Fibroblast of skin of back (primary cell): ENCODE results near the gene PRKX.
A peak's percentile ranks its signal among the peaks of the same experiment; 100 is the strongest.
"Not testable (repeated sequence)": the region's sequence is repeated elsewhere in the genome, so short reads cannot be mapped to it uniquely, and the experiment has no call there.

Source experiments
- DNase-seq: peaks from one replicate; pipeline ENCODE4 v3.0.0-alpha.2; 2013

Gene PRKX

GRCh38 chrX:3651277-3651676 is 62.2 kb downstream of the PRKX start:
- peak; percentile 11 for DNase-seq

- no peak for DNase-seq
Observed at GRCh38 chrX:3648084-3648483, 65.4 kb downstream of the PRKX start.

DNA sequence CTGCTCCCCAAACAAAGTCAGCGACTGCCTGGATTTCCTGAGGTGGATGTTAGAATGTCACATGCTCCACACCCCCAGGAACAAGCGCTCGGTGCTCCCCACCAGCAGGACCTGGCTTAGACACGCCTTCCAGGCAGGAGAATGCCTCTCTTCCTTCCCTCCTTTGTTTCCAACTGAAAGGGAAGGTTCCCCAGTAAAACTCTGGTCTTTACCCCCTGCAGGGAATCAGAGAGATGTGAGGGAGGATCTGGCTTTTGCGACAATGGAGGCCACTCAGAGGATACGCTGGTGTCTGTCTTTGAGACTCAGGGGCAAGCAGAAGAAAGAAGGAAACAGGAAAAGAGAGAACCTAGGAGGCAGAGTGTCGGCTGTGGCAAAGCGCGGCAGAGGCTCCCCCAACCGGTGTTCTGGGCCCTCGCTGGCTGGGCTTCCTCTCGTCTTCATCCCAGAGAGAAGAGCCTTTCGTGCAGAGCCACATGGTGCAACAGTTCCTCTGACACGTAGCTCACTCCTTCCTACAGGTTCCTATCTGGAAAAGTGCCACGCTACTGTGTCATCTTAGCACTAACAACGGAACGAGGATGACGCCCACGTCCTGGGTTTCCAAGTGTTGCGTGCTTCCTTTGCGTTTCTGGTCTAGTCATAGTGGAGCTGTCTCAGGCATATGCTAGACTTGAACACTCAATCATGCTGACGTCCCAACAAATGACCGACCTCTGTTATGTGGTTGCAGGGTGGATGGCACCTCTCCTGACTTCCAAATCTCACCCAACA is 73.4 kb downstream of the PRKX start:
- not testable (repeated sequence) for DNase-seq

DNA sequence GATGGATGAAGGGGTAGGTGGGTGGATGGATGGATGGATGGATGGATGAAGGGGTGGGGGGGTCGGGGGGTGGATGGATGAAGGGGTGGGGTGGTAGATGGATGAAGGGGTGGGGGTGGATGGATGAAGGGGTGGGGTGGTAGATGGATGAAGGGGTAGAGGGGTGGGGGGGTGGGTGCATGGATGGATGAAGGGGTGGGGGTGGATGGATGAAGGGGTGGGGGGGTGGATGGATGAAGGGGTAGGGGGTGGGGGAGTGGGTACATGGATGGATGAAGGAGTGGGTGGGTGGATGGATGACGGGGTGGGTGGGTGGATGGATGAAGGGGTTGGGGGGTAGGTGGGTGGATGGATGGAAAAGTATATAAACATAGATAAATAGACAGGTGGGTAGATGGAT is 74.2 kb downstream of the PRKX start:
- DNase-seq, result no peak

DNA sequence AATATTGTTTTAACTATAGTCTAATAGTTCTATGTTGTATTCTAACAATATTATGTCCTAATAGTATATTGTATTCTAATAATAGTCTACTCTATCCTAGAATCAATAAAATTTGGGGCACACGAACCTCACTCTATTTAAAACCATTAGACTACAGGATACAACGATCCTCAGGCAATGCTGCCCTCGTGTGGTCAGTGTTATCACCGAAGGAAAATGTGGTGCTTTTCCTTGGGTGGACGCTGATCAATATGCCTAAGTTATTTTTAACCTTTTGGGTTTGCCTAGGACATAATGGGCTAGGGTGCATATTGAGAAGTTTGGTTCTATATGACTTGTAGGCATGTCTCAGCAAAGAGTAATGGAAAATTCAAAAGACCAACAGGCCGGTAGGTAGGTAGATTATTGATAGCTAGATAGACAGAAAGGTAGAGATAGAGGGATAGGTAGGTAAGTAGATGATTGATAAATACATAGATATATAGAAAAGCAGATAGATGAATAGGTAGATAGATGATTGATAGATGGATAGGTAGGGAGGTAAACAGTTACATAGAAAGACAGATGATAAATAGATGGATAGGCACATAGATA is 75.1 kb downstream of the PRKX start:
- DNase-seq, result peak; percentile 33

DNA sequence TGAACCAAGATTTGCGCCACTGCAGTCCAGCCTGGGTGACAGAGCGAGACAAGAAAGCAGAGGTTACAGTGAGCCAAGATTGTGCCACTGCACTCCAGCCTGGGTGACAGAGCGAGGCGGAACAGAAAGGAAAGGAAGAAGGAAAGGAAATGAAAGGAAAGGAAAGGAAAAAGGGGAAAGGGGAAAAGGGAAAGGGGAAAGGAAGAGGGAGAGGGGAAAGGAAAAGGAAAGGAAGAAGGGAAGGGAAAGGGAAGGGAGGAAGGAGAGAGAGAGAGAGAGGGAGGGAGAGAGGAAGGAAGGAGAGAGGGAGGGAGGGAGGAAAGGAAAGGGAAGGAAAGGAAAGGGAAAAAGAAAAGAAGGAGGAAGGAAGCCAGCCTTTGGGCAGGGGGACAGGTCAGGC is 76.6 kb downstream of the PRKX start:
- DNase-seq, result no peak

- no peak for DNase-seq
Observed at GRCh38 chrX:3631196-3631595, 82.3 kb downstream of the PRKX start.

- DNase-seq, result no peak
Observed at GRCh38 chrX:3627594-3627993, 85.9 kb downstream of the PRKX start.

- no peak for DNase-seq
Observed at GRCh38 chrX:3621414-3621813, 92.0 kb downstream of the PRKX start.

DNA sequence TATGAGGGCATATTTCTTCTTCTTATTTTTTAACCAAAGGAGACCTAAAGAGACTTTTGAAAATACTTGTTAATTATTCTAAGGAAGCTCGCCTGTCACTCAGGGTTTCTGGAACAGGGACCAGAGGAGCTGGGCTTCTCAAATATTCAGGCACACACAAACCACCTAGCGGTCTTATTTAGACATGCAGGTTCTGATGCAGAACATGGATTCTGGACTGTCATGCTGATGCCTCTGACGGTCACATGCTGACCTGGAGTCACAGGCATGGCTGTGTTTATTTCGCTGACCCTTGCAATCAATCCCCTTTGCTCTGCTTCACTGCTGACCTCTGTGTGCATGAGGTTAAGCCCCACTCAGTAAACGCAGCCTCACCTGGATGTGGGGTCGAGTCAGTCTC is 101.7 kb downstream of the PRKX start:
- not testable (repeated sequence) for DNase-seq

DNA sequence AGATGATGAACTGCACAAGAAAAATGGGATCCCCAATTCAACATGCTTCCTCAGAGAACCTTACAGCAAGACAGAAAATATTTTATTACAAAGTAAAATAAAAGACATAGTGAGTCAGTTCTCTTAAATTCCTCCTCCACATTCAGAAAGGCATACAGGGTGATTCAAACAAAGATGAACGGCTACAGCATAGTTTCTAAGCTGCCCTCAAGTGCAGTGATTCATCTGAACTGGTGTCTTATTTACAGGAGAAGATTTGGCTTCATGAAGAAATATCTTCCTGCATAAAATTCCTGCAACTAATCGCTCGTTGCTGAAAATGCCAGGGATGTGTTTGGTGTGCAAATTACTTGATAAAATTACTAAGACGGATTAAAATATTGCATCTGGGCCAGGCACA is 103.6 kb downstream of the PRKX start:
- peak; percentile 80 for DNase-seq

- no peak for DNase-seq
Observed at GRCh38 chrX:3603026-3603661, 110.3 kb downstream of the PRKX start.

DNA sequence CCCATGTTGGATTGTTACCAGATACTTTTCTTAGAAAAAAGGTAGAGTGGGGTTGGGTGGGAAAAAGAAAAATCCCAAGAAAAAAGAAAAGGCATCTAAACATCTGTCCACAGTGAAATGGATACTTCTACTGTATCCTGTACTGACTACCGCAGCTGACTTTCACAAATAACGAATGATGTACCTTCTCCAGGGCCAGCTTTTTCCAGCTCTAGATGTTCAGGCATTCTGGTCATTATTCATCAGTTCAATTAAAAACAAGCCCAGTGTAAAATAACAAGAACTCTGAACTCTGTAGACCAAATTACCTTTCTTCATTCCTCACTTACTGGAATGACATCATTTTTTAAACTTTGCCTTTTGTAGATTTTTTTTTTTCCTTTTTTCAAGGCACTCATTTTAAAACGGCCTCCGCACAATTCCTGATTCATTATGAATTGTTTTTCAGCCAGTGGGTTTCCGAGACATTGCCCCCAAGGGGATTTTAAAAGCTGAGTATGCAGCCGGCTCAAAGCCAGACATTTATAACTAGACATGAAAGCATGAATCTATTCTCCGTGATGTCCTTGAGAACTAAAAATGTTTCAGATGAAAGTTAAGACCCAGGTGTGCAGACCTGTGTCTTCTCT is 113.5 kb downstream of the PRKX start:
- peak; percentile 44 for DNase-seq

DNA sequence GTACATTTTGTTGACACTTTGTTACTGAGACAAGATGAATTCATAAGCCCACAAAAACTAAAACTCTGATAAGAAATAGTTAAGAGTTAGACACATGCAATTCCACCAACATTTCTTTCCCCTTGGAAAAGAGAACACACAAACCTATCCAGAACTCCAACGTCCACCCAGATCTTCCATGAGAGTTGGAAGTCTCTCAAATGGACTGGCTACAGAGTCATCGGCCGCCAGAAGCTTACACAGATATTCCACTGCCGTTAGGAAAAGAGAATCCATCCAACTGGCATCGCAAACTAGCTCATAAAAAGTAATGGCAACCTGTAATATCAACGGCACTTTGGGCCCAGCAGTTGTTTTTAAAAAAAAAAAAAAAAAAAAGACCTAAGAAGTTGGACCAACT is 114.7 kb downstream of the PRKX start:
- DNase-seq, result no peak

GRCh38 chrX:3598046-3598605 is 115.3 kb downstream of the PRKX start:
- DNase-seq, result no peak

GRCh38 chrX:3592184-3592583 is 121.3 kb downstream of the PRKX start:
- DNase-seq, result no peak

- DNase-seq, result no peak
Observed at GRCh38 chrX:3589474-3589873, 124.0 kb downstream of the PRKX start.

DNA sequence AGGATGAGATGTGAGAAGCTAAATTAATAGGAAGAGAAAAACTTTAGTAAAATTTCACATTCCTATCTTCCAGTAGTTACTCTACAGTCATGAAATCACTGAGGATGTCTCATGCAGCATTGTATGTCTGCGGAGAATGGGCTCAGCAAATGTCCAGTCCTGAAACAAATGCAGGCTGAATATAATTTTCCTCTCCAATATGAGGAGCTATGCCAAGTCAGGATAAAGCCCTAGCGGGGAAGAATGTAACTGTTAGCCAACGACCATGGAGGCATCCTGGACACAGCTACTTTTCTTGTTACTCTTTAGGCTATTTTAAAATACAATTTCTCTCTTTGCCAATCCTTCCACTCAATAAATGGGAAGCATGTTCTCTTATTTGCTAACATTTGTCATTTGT is 127.7 kb downstream of the PRKX start:
- DNase-seq, result no peak

DNA sequence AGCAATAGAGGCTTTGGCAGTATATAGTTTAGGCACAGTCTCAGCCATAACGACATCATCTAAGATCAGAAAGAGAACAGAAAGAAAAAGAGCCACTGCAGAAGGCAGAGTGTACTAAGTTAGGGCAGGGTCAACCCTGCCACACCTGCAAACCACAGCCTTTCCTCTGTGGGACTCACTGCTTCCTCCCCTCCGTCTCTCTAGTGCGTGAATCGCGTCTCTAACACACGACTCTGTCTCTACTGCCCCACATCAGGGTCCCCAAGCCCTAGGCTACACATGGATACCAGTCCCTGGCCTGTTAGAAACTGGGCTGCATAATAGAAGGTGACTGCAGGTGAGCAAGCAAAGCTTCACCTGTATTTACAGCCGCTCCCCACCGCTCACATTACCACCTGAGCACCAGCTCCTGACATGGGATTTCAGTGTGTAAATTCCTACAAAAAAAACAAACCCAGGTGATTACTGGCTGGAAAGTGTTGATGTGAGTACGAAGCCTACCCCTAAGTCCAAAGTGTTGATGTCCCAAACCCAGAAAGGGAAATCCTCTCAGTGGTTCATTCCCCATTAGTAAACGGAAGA is 128.9 kb downstream of the PRKX start:
- no peak for DNase-seq

- peak; percentile 49 for DNase-seq
Observed at GRCh38 chrX:3582451-3582850, 131.0 kb downstream of the PRKX start.

DNA sequence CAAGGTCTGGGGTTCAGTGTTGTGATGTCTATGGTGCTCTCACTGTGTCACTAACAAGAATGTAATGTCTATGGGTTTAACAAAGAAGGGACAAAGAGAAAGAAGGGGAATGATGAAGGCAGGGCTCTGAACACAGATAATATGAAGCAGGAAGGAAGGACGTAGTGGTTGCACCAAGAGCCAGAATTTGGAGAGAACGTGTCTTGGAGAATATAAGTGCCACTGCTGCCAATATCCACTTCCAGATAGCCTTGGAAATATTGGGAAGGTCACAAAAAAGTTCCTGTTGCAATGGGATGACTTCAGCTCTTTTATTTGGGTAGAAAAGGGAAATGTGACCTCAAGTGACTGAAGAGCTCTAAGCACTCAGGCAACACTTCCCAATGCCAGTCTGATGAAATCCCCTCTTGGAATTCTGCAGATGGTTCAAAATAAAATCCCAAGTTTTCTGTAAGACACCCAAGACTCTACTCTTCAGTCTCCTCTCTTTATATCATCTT is 131.8 kb downstream of the PRKX start:
- DNase-seq, result no peak

- no peak for DNase-seq
Observed at GRCh38 chrX:3577551-3577950, 135.9 kb downstream of the PRKX start.
